Subcutaneous abdominal adipose tissue (tissue), 5 donors: ENCODE data around the gene CARMIL1.

Experiments
- H3K27ac ChIP-seq: one replicate; pipeline ENCODE4 v1.7.0; 2013; ENCODE audit warnings: low read depth, mild to moderate bottlenecking, inconsistent platforms, low read length, moderate library complexity
- H3K27me3 ChIP-seq, 5 donors: one replicate each; pipeline ENCODE4 v1.7.0; 2013; ENCODE audit warnings: low read length in 5 of 5, inconsistent platforms in 1 of 5; ENCODE audit not compliant: control insufficient read depth in 5 of 5, insufficient read depth in 4 of 5
- H3K36me3 ChIP-seq, 5 donors: one replicate each; pipeline ENCODE4 v1.7.0; 2013; ENCODE audit warnings: low read length in 5 of 5; ENCODE audit not compliant: control insufficient read depth in 5 of 5, insufficient read depth in 5 of 5
- H3K4me1 ChIP-seq, 5 donors: one replicate each; pipeline ENCODE4 v1.7.0; 2013; ENCODE audit warnings: low read length in 5 of 5, mild to moderate bottlenecking in 3 of 5, moderate library complexity in 1 of 5; ENCODE audit not compliant: control insufficient read depth in 5 of 5, insufficient read depth in 5 of 5
- H3K4me3 ChIP-seq, 5 donors: one replicate each; pipeline ENCODE4 v1.7.0; 2013; ENCODE audit warnings: low read length in 5 of 5, low read depth in 1 of 5
- H3K9ac ChIP-seq, 5 donors: one replicate each; pipeline ENCODE4 v1.7.0; 2013; ENCODE audit warnings: low read length in 5 of 5, mild to moderate bottlenecking in 4 of 5, moderate library complexity in 3 of 5
- H3K9me3 ChIP-seq, 5 donors: one replicate each; pipeline ENCODE4 v1.7.0; 2013; ENCODE audit warnings: low read length in 5 of 5; ENCODE audit not compliant: control insufficient read depth in 5 of 5
- donor health status: healthy.
- donor health status: healthy.
- donor health status: healthy.
- donor health status: healthy.
- donor health status: healthy.

The CARMIL1 gene

DNA sequence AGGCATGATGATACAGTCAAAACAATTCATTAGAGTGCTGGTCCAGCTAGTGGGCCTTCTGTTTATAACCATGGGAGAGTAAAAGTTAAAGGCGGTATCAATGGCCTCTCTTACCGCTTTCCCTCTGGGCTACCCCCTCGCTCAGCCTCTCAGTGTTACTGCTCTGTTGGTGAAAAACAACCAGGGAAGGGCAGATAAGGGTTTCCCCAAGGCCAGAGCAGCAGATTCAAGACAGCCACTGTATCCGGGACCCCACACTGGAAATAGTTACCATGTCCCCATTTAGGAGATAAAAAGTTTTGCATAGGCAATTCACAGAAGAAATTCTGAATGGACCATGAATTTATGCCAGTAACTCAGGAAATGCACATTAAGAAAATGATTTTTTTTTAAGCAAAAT is 386.3 kb downstream of the CARMIL1 start:
- H3K9me3 ChIP-seq, result no peaks in the 10 kb centered on the region
- H3K4me1 ChIP-seq, result no peaks in the 10 kb centered on the region
- no peak overlapping the region for H3K4me3 ChIP-seq
- no peak overlapping the region for H3K27ac ChIP-seq
- H3K36me3 ChIP-seq, result no peaks in the 10 kb centered on the region
- H3K9ac ChIP-seq, result no peak overlapping the region
- no peaks in the 10 kb centered on the region for H3K27me3 ChIP-seq

DNA sequence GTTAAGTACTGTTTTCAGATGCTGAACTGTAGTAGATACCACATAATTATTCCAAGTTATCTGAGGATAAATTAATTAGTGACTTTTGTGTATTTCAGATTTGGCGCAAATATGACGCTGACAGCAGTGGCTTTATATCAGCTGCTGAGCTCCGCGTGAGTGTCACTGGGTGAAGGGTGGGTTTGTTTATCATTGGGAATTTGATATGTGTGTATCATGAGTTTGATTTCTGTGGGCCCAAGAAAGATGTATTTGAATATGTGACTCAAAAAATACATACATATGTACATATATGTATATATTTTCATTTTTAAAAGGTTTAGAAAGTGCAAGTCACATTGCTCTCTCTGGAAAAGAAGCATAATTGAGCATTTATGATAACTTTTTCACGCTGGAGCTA is 390.2 kb downstream of the CARMIL1 start:
- H3K4me1 ChIP-seq, result no peaks in the 10 kb centered on the region
- no peaks in the 10 kb centered on the region for H3K9me3 ChIP-seq
- H3K36me3 ChIP-seq, result no peaks in the 10 kb centered on the region
- peaks cover 0 to 5% (median 0%) of the 10 kb centered on the region in 5 donors for H3K27me3 ChIP-seq
- H3K27ac ChIP-seq, result no peak overlapping the region
- no peak overlapping the region for H3K4me3 ChIP-seq
- no peak overlapping the region for H3K9ac ChIP-seq
